ENCODE measurements around the gene ESPN.
"Not testable (repeated sequence)": the region's sequence is repeated elsewhere in the genome, so short reads cannot be mapped to it uniquely, and the experiment has no call there.

The ESPN gene

DNA sequence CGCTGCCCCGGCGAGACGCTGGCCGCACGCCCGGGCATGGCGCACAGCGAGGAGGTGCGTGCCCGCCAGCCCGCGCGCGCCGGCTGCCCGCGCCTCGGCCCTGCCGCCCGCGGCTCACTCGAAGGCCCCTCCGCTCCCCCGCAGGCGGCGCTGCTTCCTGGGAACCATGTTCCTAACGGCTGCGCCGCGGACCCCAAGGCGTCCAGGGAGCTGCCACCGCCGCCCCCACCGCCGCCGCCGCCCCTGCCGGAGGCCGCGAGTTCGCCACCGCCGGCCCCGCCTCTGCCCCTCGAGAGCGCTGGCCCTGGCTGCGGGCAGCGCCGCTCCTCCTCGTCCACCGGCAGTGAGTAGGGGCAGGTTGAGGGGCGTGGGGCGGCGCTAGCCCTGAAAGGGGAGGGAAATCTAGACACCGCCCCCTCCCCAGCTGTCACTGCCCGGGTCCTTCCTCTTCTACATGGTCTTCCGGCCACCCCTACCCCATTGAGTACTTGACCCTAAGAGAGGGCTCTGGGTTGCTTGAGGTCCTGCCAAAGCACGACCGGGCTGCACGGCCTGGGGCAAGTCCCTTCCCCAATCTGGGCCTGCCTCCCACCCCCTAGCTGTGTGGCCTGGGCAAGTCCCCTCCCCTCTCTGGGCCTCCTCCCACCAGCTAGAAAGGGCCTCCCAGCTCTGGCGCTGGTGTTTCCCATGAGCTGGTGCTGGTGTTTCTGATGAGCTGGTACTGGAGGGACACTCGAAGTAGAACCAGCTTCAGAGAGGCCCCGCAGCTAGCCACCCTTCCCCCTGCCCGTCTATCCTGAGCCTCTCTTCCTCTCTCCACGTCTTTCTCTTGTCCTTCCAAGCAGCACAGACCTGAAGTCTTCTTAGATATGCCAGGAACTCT lies 24.4 kb downstream of the ESPN start:
- no peak for DNase-seq

DNA sequence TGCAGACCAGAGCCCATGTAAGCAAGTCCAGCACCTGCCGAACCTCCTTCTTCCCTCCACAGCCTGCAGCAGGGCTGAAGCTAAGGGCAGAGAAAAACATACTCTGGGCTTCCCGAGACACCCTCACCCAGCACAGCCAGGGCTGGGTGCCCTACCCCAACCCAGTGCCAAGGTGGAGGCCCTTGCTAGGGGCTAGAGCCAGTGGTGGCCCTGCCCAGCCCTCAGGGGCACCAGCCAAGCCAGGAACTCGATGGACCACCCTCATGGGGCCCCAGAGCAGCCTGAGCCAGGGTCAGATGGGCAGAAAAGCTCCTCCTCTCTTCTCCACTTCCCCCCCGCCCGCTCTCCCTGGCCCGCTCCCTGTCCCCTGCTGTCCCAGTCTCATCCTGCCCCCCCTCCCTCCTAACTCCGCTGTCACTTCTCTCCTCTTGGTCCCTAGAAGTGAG lies 25.5 kb downstream of the ESPN start:
- DNase-seq: no peak

- DNase-seq: not testable (repeated sequence)
Measured at GRCh38 chr1:6450486-6450885, 25.9 kb downstream of the ESPN start.

- no peak for DNase-seq
Measured at GRCh38 chr1:6450943-6451373, 26.4 kb downstream of the ESPN start.

GRCh38 chr1:6453895-6454855 lies 29.6 kb downstream of the ESPN start:
- DNase-seq: not testable (repeated sequence)

- DNase-seq: no peak
Measured at GRCh38 chr1:6454856-6455751, 30.5 kb downstream of the ESPN start.

GRCh38 chr1:6455752-6456520 lies 31.4 kb downstream of the ESPN start:
- DNase-seq: not testable (repeated sequence)

DNA sequence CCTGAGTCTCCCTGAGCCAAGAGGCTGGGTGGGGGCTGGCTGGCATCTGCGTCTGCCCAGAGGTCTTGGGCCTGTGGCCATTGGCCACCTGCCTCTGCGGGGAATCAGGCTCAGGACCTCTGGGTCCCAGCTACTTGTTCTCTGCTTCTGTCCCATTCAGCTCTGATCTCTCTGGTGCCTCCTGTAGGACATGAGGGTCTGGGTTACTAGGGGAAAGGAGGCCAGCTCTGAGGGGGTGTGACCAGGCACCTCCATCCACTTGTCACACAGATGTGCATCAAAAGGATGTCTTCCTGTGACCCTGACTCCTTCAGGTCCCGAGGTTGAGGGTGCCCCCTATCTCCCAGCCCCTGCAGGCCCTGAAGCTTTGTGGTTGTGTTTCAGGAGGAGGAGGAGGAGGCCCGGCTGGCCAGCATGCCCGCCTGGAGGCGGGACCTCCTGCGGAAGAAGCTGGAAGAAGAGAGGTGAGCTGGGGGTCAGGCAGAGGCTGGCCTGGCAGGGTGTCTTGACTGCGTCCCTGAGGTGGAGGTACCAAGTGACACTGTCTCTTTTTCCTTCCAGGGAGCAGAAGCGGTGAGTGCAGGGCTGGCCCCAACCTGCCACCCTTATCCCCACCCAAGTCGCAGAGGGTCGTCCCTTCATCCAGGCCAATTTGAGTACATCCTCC lies 32.4 kb downstream of the ESPN start:
- no peak for DNase-seq

GRCh38 chr1:6459850-6460265 lies 35.3 kb downstream of the ESPN start:
- no peak for DNase-seq

- DNase-seq: no peak
Measured at GRCh38 chr1:6460301-6461050, 35.9 kb downstream of the ESPN start.

- DNase-seq: no peak
Measured at GRCh38 chr1:6461051-6461530, 36.5 kb downstream of the ESPN start.

DNA sequence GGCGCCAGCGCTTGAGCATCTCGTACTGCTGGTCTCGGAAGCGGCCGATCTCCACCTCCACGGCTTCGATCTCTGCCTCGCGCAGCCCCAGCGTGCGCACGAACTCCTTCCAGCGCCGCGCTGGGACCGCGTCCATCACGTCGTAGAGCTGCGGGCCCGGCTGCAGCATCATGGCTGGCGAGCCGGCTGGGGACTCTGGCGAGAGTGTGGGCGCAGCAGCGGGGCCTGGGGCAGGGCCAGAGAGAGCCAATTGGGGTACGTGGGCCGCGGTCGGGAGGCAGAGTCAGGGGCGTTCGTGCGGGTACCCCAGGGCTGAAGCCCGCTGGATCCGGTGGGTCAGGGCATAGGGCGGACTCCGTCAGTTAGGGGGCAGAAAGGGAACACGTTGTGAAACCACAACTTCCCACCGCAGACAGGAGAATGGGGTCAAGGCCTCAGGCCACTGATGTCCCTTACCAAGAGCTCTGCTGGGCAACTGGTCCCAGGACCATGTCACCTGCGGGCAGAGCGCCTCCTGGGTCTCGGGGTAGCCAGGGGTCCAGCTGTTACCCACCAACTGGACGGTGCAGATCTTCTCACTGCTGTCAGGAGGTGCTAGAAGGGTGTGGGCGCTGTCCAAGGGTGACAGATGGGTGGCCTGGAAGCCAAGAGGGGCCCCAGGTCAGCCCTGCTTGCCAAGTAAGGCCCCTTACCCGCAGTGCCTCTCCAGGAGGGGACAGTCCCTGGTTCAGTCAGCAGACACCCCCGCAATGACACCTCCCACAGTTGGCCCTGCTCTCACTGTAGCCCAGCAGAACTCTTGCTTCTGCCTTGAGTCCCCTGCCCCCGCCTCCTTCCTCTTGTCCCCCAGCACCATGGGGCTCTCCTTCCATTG lies 37.2 kb downstream of the ESPN start:
- DNase-seq: no peak

DNA sequence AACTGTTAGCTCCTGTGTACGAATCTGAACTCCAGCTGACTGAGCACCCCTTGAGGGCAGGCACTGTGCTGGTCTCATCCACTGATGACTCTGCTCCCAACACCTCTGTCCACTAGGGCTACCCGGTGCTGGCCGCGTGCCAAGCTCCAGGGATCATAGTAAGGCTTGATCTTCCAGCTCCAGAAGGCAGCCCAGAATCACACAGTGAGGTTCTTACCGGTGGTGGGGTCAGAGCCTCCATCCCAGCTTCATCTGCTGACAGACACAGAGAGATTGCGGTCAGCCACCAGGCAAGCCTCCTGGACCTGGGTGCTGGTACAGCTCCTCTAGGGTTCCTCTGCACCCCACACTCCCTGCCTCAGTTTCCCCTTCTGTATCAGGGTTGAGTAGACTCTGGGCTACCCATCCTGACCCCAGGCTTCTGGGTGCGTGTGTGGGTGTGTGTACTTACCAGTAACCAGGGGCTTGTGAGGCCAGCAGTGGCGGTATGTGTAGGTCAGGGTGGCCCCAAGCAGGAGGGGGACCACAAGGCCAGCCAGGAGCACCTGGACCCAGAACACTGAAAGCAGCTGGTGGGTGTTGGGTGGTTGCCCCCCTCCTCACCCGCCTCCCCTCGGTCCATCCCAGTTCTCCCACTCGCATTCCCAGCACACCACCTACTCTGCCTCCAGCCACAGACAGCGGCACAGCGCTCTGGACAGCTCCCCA lies 38.0 kb downstream of the ESPN start:
- DNase-seq: no peak

- DNase-seq: no peak
Measured at GRCh38 chr1:6463120-6463412, 38.5 kb downstream of the ESPN start.

GRCh38 chr1:6464514-6464836 lies 39.9 kb downstream of the ESPN start:
- no peak for DNase-seq

- DNase-seq: no peak
Measured at GRCh38 chr1:6464915-6465314, 40.3 kb downstream of the ESPN start.

- DNase-seq: no peak
Measured at GRCh38 chr1:6465461-6466005, 41.0 kb downstream of the ESPN start.

DNA sequence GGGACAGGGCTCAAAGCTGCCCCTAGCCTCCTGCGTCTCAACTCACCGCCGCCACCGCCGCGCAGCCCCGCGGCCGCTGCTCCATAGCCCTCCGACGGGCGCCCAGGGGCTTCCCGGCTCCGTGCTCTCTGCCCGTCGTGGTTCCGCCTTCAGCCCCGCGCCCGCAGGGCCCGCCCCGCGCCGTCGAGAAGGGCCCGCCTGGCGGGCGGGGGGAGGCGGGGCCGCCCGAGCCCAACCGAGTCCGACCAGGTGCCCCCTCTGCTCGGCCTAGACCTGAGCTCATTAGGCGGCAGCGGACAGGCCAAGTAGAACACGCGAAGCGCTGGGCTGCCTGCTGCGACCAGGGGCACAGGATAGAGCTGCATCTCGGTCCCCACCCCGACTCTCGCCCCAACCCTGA lies 41.4 kb downstream of the ESPN start, which contains the start of gene TNFRSF25:
TSS of gene TNFRSF25 (minus strand) at position 151 of the 400 bp plus-strand sequence. CDS start at position 85, 66 bp downstream.
- no peak for DNase-seq
